GM21515 (cell line): ENCODE data around the gene BLMH.
"Not testable (repeated sequence)": the region's sequence is repeated elsewhere in the genome, so short reads cannot be mapped to it uniquely, and the experiment has no call there.

Source experiments
- ATAC-seq: cut with Tn5 transposase; IDR thresholded peaks from one replicate; pipeline ENCODE4 v1.9.1; 2021; ENCODE audit not compliant: unreplicated experiment

The BLMH gene

GRCh38 chr17:30207655-30208054 lies 84.1 kb downstream of the BLMH start:
- no peak for ATAC-seq

- no peak for ATAC-seq
These were observed 88.2 kb downstream of the BLMH start for GRCh38 chr17:30203471-30203981.

DNA sequence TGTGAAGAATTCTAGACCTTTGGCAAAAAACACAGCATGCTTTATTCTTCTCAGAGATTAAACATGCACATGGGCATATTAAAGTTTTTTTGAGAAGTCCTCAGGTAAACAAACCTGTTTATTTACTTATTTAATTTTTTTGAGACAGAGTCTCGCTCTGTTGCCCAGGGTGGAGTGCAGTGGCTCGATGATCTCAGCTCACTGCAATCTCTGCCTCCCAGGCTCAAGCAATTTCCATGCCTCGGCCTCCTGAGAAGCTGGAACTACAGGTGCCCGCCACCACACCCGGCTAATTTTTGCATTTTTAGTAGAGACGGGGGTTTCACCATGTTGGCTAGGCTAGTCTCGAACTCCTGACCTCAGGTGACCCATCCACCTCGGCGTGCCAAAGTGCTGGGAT lies 91.1 kb downstream of the BLMH start:
- not testable (repeated sequence) for ATAC-seq

GRCh38 chr17:30200106-30200505 lies 91.6 kb downstream of the BLMH start:
- ATAC-seq: no peak

- no peak for ATAC-seq
These were observed 92.1 kb downstream of the BLMH start for GRCh38 chr17:30199600-30199999.
